ENCODE measurements around the gene OLFML3.

GRCh38 chr1:114002492-114003239, 23.4 kb downstream of the OLFML3 start:
- TF ChIP-seq POLR2A (IDR thresholded peaks at IDR 0.05; ENCODE audit: low read length) (no peak), GATA1 (IDR thresholded peaks at IDR 0.05; ENCODE audit: low read depth, low read length) (no peak)
